Activated naive CD4-positive, alpha-beta T cell treated with anti-CD3 and anti-CD28 coated beads for 36 hours (primary cell): ENCODE results near the gene CYTH3. TPM values are rescaled to one million over a fixed set of nuclear protein-coding genes. Genes with fewer than 3 reads are reported as not detected.
"Not testable (repeated sequence)": the region's sequence is repeated elsewhere in the genome, so short reads cannot be mapped to it uniquely, and the experiment has no call there.

Source experiments
- CTCF ChIA-PET: fragments of 350-600 bp; sonication (Branson Sonifier 250); formaldehyde crosslinking; loops from one replicate; lab custom pipeline; 2021; ENCODE audit warnings: antibody characterized with exemption; lab: Charles Lee
- DNase-seq: peaks from one replicate; pipeline ENCODE4 v3.0.0-alpha.2; 2020
- H3K27ac Mint-ChIP-seq: one replicate; pipeline ENCODE4 v1.8.0; 2021; ENCODE audit warnings: mild to moderate bottlenecking, mixed read lengths
- H3K27me3 Mint-ChIP-seq: one replicate; pipeline ENCODE4 v1.8.0; 2021; ENCODE audit warnings: low read depth, mixed read lengths
- H3K36me3 Mint-ChIP-seq: one replicate; pipeline ENCODE4 v1.8.0; 2021; ENCODE audit warnings: low read depth, mixed read lengths
- H3K4me1 Mint-ChIP-seq: one replicate; pipeline ENCODE4 v1.8.0; 2021; ENCODE audit warnings: low read depth, mixed read lengths
- H3K4me3 Mint-ChIP-seq: one replicate; pipeline ENCODE4 v1.8.0; 2021; ENCODE audit warnings: mild to moderate bottlenecking, moderate library complexity, mixed read lengths
- H3K9me3 Mint-ChIP-seq: one replicate; pipeline ENCODE4 v1.8.0; 2021; ENCODE audit warnings: mixed read lengths
- intact Hi-C: fragments of 100-400 bp; cut with micrococcal nuclease; formaldehyde crosslinking; loops from one replicate; pipeline ENCODE4 v1.15.1; 2023
- total RNA-seq, 2 experiments: library from RNA; stranded (reverse); gene quantifications; one replicate each; pipeline ENCODE4 v1.2.3, GENCODE V29; 2021

Gene CYTH3
- total RNA-seq, 2 experiments from 2014 or later: 1.1 TPM

- Mint-ChIP-seq H3K9me3 (no peaks in the 10 kb centered on the region), H3K4me3 (no peak overlapping the region), H3K36me3 (no peaks in the 10 kb centered on the region), H3K4me1 (no peaks in the 10 kb centered on the region), H3K27ac (no peak overlapping the region), H3K27me3 (no peaks in the 10 kb centered on the region)
- CTCF ChIA-PET: interaction anchor here (0.9 kb wide), 1 partner anchor 37 kb away, joined by 3 read pairs; no protein-coding TSS in a partner anchor
- DNase-seq: no peak
- intact Hi-C loops: no loop called here
These were observed 74.4 kb downstream of the CYTH3 start for GRCh38 chr7:6197801-6198551.

GRCh38 chr7:6193709-6194108, 78.7 kb downstream of the CYTH3 start:
- CTCF ChIA-PET: interaction anchor here (0.5 kb wide), 1 partner anchor 8 kb away, joined by 5 read pairs; no protein-coding TSS in a partner anchor
- H3K4me1 Mint-ChIP-seq: no peaks in the 10 kb centered on the region
- H3K27ac Mint-ChIP-seq: no peak overlapping the region
- H3K36me3 Mint-ChIP-seq: no peaks in the 10 kb centered on the region
- no peaks in the 10 kb centered on the region for H3K9me3 Mint-ChIP-seq
- no peaks in the 10 kb centered on the region for H3K27me3 Mint-ChIP-seq
- DNase-seq: no peak
- no peak overlapping the region for H3K4me3 Mint-ChIP-seq
- intact Hi-C loops: no loop called here

- H3K27me3 Mint-ChIP-seq, H3K27ac Mint-ChIP-seq, intact Hi-C loops, DNase-seq, H3K4me1 Mint-ChIP-seq, H3K9me3 Mint-ChIP-seq, H3K36me3 Mint-ChIP-seq, H3K4me3 Mint-ChIP-seq: not testable (repeated sequence)
- CTCF ChIA-PET: interaction anchor here (1.1 kb wide), 1 partner anchor 22 kb away, joined by 3 read pairs; no protein-coding TSS in a partner anchor
These were observed 81.9 kb downstream of the CYTH3 start for GRCh38 chr7:6190563-6190962.

GRCh38 chr7:6188389-6188788, 84.0 kb downstream of the CYTH3 start:
- DNase-seq: no peak
- H3K4me3 Mint-ChIP-seq: no peak overlapping the region
- intact Hi-C loops: no loop called here
- no peaks in the 10 kb centered on the region for H3K27me3 Mint-ChIP-seq
- H3K9me3 Mint-ChIP-seq: no peaks in the 10 kb centered on the region
- CTCF ChIA-PET: no interaction called here
- H3K36me3 Mint-ChIP-seq: no peaks in the 10 kb centered on the region
- no peaks in the 10 kb centered on the region for H3K4me1 Mint-ChIP-seq
- H3K27ac Mint-ChIP-seq: no peak overlapping the region

- Mint-ChIP-seq H3K4me1 (no peaks in the 10 kb centered on the region), H3K27ac (no peak overlapping the region), H3K4me3 (no peak overlapping the region), H3K9me3 (no peaks in the 10 kb centered on the region), H3K36me3 (no peaks in the 10 kb centered on the region), H3K27me3 (no peaks in the 10 kb centered on the region)
- intact Hi-C loops: no loop called here
- CTCF ChIA-PET: no interaction called here
- DNase-seq: no peak
These were observed 85.8 kb downstream of the CYTH3 start for GRCh38 chr7:6186577-6186976.

- intact Hi-C loops: no loop called here
- DNase-seq: no peak
- Mint-ChIP-seq H3K4me3 (no peak overlapping the region), H3K27me3 (no peaks in the 10 kb centered on the region), H3K9me3 (no peaks in the 10 kb centered on the region), H3K27ac (no peak overlapping the region), H3K4me1 (no peaks in the 10 kb centered on the region), H3K36me3 (no peaks in the 10 kb centered on the region)
- CTCF ChIA-PET: no interaction called here
These were observed 89.4 kb downstream of the CYTH3 start for GRCh38 chr7:6182993-6183392.

- Mint-ChIP-seq H3K27ac (no peak overlapping the region), H3K4me1 (no peaks in the 10 kb centered on the region), H3K9me3 (no peaks in the 10 kb centered on the region), H3K27me3 (no peaks in the 10 kb centered on the region), H3K36me3 (no peaks in the 10 kb centered on the region), H3K4me3 (no peak overlapping the region)
- intact Hi-C loops: no loop called here
- CTCF ChIA-PET: no interaction called here
- no peak for DNase-seq
These were observed 91.3 kb downstream of the CYTH3 start for GRCh38 chr7:6181136-6181535.

GRCh38 chr7:6180344-6180725, 92.1 kb downstream of the CYTH3 start:
- Mint-ChIP-seq H3K4me3 (no peak overlapping the region), H3K4me1 (no peaks in the 10 kb centered on the region), H3K27me3 (no peaks in the 10 kb centered on the region), H3K9me3 (no peaks in the 10 kb centered on the region), H3K27ac (no peak overlapping the region), H3K36me3 (no peaks in the 10 kb centered on the region)
- DNase-seq: no peak
- intact Hi-C loops: no loop called here
- CTCF ChIA-PET: no interaction called here

- intact Hi-C loops: no loop called here
- Mint-ChIP-seq H3K36me3 (no peaks in the 10 kb centered on the region), H3K9me3 (no peaks in the 10 kb centered on the region), H3K27ac (no peak overlapping the region), H3K4me1 (no peaks in the 10 kb centered on the region), H3K4me3 (no peak overlapping the region), H3K27me3 (no peaks in the 10 kb centered on the region)
- DNase-seq: no peak
- CTCF ChIA-PET: no interaction called here
These were observed 92.6 kb downstream of the CYTH3 start for GRCh38 chr7:6179620-6180343.

GRCh38 chr7:6178298-6179029, 94.0 kb downstream of the CYTH3 start:
- H3K36me3 Mint-ChIP-seq: no peaks in the 10 kb centered on the region
- H3K27ac Mint-ChIP-seq: no peak overlapping the region
- no peak for DNase-seq
- intact Hi-C loops: no loop called here
- H3K4me3 Mint-ChIP-seq: no peak overlapping the region
- H3K4me1 Mint-ChIP-seq: no peaks in the 10 kb centered on the region
- CTCF ChIA-PET: no interaction called here
- no peaks in the 10 kb centered on the region for H3K9me3 Mint-ChIP-seq
- H3K27me3 Mint-ChIP-seq: no peaks in the 10 kb centered on the region

- Mint-ChIP-seq H3K27me3 (no peaks in the 10 kb centered on the region), H3K4me1 (no peaks in the 10 kb centered on the region), H3K27ac (no peak overlapping the region), H3K36me3 (no peaks in the 10 kb centered on the region), H3K9me3 (no peaks in the 10 kb centered on the region), H3K4me3 (no peak overlapping the region)
- intact Hi-C loops: no loop called here
- CTCF ChIA-PET: interaction anchor here (0.6 kb wide), 1 partner anchor 12 kb away, joined by 3 read pairs; no protein-coding TSS in a partner anchor
- DNase-seq: no peak
These were observed 96.8 kb downstream of the CYTH3 start for GRCh38 chr7:6175645-6176044.

GRCh38 chr7:6172910-6173295, 99.5 kb downstream of the CYTH3 start:
- intact Hi-C loops: no loop called here
- Mint-ChIP-seq H3K4me1 (no peaks in the 10 kb centered on the region), H3K9me3 (no peaks in the 10 kb centered on the region), H3K4me3 (no peak overlapping the region), H3K36me3 (no peaks in the 10 kb centered on the region), H3K27ac (no peak overlapping the region), H3K27me3 (no peaks in the 10 kb centered on the region)
- CTCF ChIA-PET: no interaction called here
- DNase-seq: no peak
